Measurements from ENCODE around the gene POU4F3. TPM values are rescaled to one million over a fixed set of nuclear protein-coding genes. Genes with fewer than 3 reads are reported as not detected.

The POU4F3 gene
- total and polyA plus RNA-seq, 2 of the 4 experiments (the other 2 are of a cell fraction) = 0.02 TPM; not detected in 1

GRCh38 chr5:146390469-146390868 is 51.8 kb downstream of the POU4F3 start:
- in situ Hi-C loops (cut with MboI; ENCODE audit: low sequenced_read_pairs) = no loop called here
- Histone ChIP-seq H4K8ac (ENCODE audit: low read depth in 2 of 2, low read length in 2 of 2) (no peak overlapping the region), H3K4ac (ENCODE audit: low read depth, low read length) (no peak overlapping the region), H3K9ac (ENCODE audit: low read depth, low read length) (no peak overlapping the region), H3K79me1 (ENCODE audit: low read depth in 1 of 2, low read length in 2 of 2) (no peaks in the 10 kb centered on the region), H2AK5ac (ENCODE audit: low read depth, low read length) (no peak overlapping the region), H2BK20ac (ENCODE audit: low read depth, low read length) (no peak overlapping the region), H3K18ac (ENCODE audit: low read depth, low read length) (no peak overlapping the region), H3K9me3 (ENCODE audit: control insufficient read depth, insufficient read depth, low read length) (no peaks in the 10 kb centered on the region), H4K91ac (ENCODE audit: insufficient read depth, low read depth, low read length) (no peak overlapping the region), H3K4me2 (ENCODE audit: low read depth, low read length) (no peak overlapping the region), H3K9me1 (ENCODE audit: insufficient read depth, low read length) (no peaks in the 10 kb centered on the region), H2BK15ac (ENCODE audit: low read depth, low read length) (no peak overlapping the region), H2BK5ac (ENCODE audit: low read depth, low read length, poor library complexity, severe bottlenecking) (no peak overlapping the region), H4K5ac (ENCODE audit: low read depth, low read length) (no peak overlapping the region), H3K56ac (ENCODE audit: extremely low read depth, insufficient read depth, low read length) (no peak overlapping the region), H2AK9ac (replicated peaks; ENCODE audit: low read depth, low read length, poor library complexity) (no peak overlapping the region), H4K20me1 (ENCODE audit: insufficient read depth, low read length) (no peaks in the 10 kb centered on the region), H3K27me3 (ENCODE audit: control insufficient read depth, insufficient read depth, low read length) (peaks cover 3% of the 10 kb centered on the region; the same call in 1 of the 2 replicates), H3K4me1 (ENCODE audit: control insufficient read depth, insufficient read depth, low read length) (no peaks in the 10 kb centered on the region), H3K36me3 (ENCODE audit: control insufficient read depth, insufficient read depth, low read length) (no peaks in the 10 kb centered on the region), H3K14ac (replicated peaks; ENCODE audit: low read depth, low read length) (no peak overlapping the region), H3K4me3 (ENCODE audit: insufficient read depth, low read depth, low read length) (no peak overlapping the region), H3K27ac (ENCODE audit: insufficient read depth, low read length) (no peak overlapping the region), H3K23ac (ENCODE audit: low read depth, low read length) (no peak overlapping the region), H2AFZ (replicated peaks; ENCODE audit: low read length, poor library complexity) (no peak overlapping the region), H2BK120ac (ENCODE audit: low read depth, low read length) (no peak overlapping the region)
- intact Hi-C loops (cut with micrococcal nuclease) = no loop called here
- ATAC-seq (ENCODE audit: low read depth) (no peak), DNase-seq (no peak)
- dilution Hi-C loops (cut with HindIII; ENCODE audit: low sequenced_read_pairs, unreplicated experiment) = no loop called here
- BruUV-seq (replicated peaks) = no TSS peak
- ChIA-PET CTCF (no interaction called here), POLR2A (ENCODE audit: unreplicated experiment) (no interaction called here)
- no CpG with 5 or more reads among the region's 2 CpGs for WGBS, 2 experiments (ENCODE audit: extremely low coverage in 2 of 2, insufficient read length in 1 of 2)
- no peak for TF ChIP-seq SMC3 (IDR thresholded peaks at IDR 0.05; ENCODE audit: low read depth, low read length)
- TF ChIP-seq CHD1 (IDR thresholded peaks at IDR 0.05; ENCODE audit: low read depth, low read length) = no peak
- TF ChIP-seq ELK1 (IDR thresholded peaks at IDR 0.05; ENCODE audit: borderline replicate concordance, low read depth, low read length) = no peak
- no peak for TF ChIP-seq RCOR1 (IDR thresholded peaks at IDR 0.05; ENCODE audit: insufficient replicate concordance, low read length)
- no peak for TF ChIP-seq BHLHE40 (IDR thresholded peaks at IDR 0.05; ENCODE audit: low read depth, low read length)
- no peak for TF ChIP-seq POLR2A (IDR thresholded peaks at IDR 0.05; ENCODE audit: low read depth, low read length)
- TF ChIP-seq MAZ (IDR thresholded peaks at IDR 0.05; ENCODE audit: borderline replicate concordance, low read depth, low read length) = no peak
- no peak for TF ChIP-seq RFX5 (IDR thresholded peaks at IDR 0.05; ENCODE audit: low read depth, low read length)
- no peak for TF ChIP-seq CTCF (conservative IDR thresholded peaks at IDR 0.05; ENCODE audit: low read depth, low read length)
- no peak for TF ChIP-seq USF2 (IDR thresholded peaks at IDR 0.05; ENCODE audit: low read depth, low read length)
- TF ChIP-seq CEBPB (IDR thresholded peaks at IDR 0.05; ENCODE audit: low read depth, low read length) = no peak
- TF ChIP-seq RAD21 (IDR thresholded peaks at IDR 0.05; ENCODE audit: low read length) = no peak
- TF ChIP-seq FOS (IDR thresholded peaks at IDR 0.05; ENCODE audit: low read depth, low read length) = no peak

All from IMR-90 (cell line).